Measurements from ENCODE around the gene CPNE9.

GRCh38 chr3:9760779-9761505, 57.3 kb downstream of the CPNE9 start:
- TF ChIP-seq EZH2 (IDR thresholded peaks at IDR 0.05) = no peak
- TF ChIP-seq CTCF (IDR thresholded peaks at IDR 0.05) = no peak
- no peak for TF ChIP-seq EZH2phosphoT487 (IDR thresholded peaks at IDR 0.05)

Measured in neural progenitor cell (in vitro differentiated cells).